ENCODE measurements around the gene IQCN.

IQCN gene

GRCh38 chr19:18208098-18208951, 65.9 kb downstream of the IQCN start:
- no peak for DNase-seq (ENCODE audit: low spot score)
